GM12878 (cell line): ENCODE measurements around the gene ABCC5. TPM values are rescaled to one million over a fixed set of nuclear protein-coding genes. Genes with fewer than 3 reads are reported as not detected.

Experiments
- CBX5 ChIP-seq: sonication (generic); IDR thresholded peaks from 2 replicates; pipeline ENCODE4 v1.6.1; 2016; ENCODE audit warnings: low read depth, moderate library complexity, mild to moderate bottlenecking, inconsistent platforms
- CREB1 ChIP-seq: IDR thresholded peaks from 2 replicates; pipeline ENCODE4 v1.6.1; 2012; ENCODE audit warnings: low read depth, mild to moderate bottlenecking, inconsistent platforms
- EED ChIP-seq: sonication (generic); IDR thresholded peaks from 2 replicates; pipeline ENCODE4 v1.6.1; 2016; ENCODE audit warnings: antibody characterized with exemption, low read depth
- ESRRA ChIP-seq: IDR thresholded peaks from 2 replicates; pipeline ENCODE4 v1.6.1; 2012; ENCODE audit warnings: mild to moderate bottlenecking, low read length, improper control_type of control experiment
- FOXM1 ChIP-seq: IDR thresholded peaks from 2 replicates; pipeline ENCODE4 v1.6.1; 2012; ENCODE audit warnings: low read depth, mild to moderate bottlenecking, inconsistent platforms, low read length, moderate library complexity
- GABPA ChIP-seq: IDR thresholded peaks from 2 replicates; pipeline ENCODE4 v1.6.1; 2014; ENCODE audit warnings: antibody characterized with exemption, low read depth, mild to moderate bottlenecking, inconsistent platforms
- MYC ChIP-seq: IDR thresholded peaks from 2 replicates; pipeline ENCODE4 v1.6.1; 2011; ENCODE audit warnings: mild to moderate bottlenecking, low read length, moderate library complexity, inconsistent platforms; ENCODE audit not compliant: insufficient read depth, insufficient replicate concordance, insufficient read length, severe bottlenecking
- POLR2A ChIP-seq: IDR thresholded peaks from 2 replicates; pipeline ENCODE4 v1.6.1; 2011; ENCODE audit warnings: low read depth, mild to moderate bottlenecking, low read length
- POLR2AphosphoS5 ChIP-seq: IDR thresholded peaks from 2 replicates; pipeline ENCODE4 v1.6.1; 2011; ENCODE audit warnings: mild to moderate bottlenecking, low read length, inconsistent platforms
- SMAD1 ChIP-seq: fragments of 450-650 bp; IDR thresholded peaks from 2 replicates; pipeline ENCODE4 v1.6.1; 2018; ENCODE audit warnings: mild to moderate bottlenecking, low read depth; ENCODE audit not compliant: partially characterized antibody
- SPI1 ChIP-seq: IDR thresholded peaks from 2 replicates; pipeline ENCODE4 v1.6.1; 2011; ENCODE audit warnings: low read depth, mild to moderate bottlenecking, low read length, moderate library complexity, borderline replicate concordance; ENCODE audit not compliant: insufficient read depth
- TARDBP ChIP-seq: IDR thresholded peaks from 2 replicates; pipeline ENCODE4 v1.6.1; 2016; ENCODE audit warnings: borderline replicate concordance
- TCF3 ChIP-seq: IDR thresholded peaks from 2 replicates; pipeline ENCODE4 v1.6.1; 2012; ENCODE audit warnings: low read depth, mild to moderate bottlenecking, low read length, borderline replicate concordance; ENCODE audit not compliant: insufficient read depth
- TCF7 ChIP-seq: IDR thresholded peaks from 2 replicates; pipeline ENCODE4 v1.6.1; 2014; ENCODE audit warnings: antibody characterized with exemption, borderline replicate concordance
- ZNF207 ChIP-seq: fragments of 450-650 bp; IDR thresholded peaks from 2 replicates; pipeline ENCODE4 v1.6.1; 2014; ENCODE audit warnings: antibody characterized with exemption, mild to moderate bottlenecking, borderline replicate concordance
- ZZZ3 ChIP-seq: IDR thresholded peaks from 2 replicates; pipeline ENCODE4 v1.6.1; 2011; ENCODE audit warnings: low read depth; ENCODE audit not compliant: control insufficient read depth, insufficient read length
- polyA plus RNA-seq, 11 experiments: library from polyadenylated mRNA; depleted of rRNA in 4 of 11; unstranded in 6 of 11; stranded (reverse) in 5 of 11; fragments of >200 nt; fragmentation: Nextera tagmentation in 4 of 11; fragmentation: Illumina TruSeq in 1 of 11; extraction: Ambion mirVana in 4 of 11; extraction: Trizol in 1 of 11; gene quantifications; 1 replicate in 1 of 11; 2 replicates in 10 of 11; pipeline versions ENCODE4 v1.2.1 to v1.2.3, GENCODE V29; 2011 to 2016; ENCODE audit warnings: inconsistent platforms in 2 of 11, missing spikeins in 2 of 11, low read depth in 1 of 11
- total RNA-seq, 4 experiments: library from RNA; depleted of rRNA in 3 of 4; stranded (reverse); fragments of >200 nt in 3 of 4; fragmentation: Illumina TruSeq in 1 of 4; extraction: Trizol in 1 of 4; gene quantifications; 2 replicates each; pipeline versions ENCODE4 v1.2.1 to v1.2.3, GENCODE V29; 2013 to 2021
- TF ChIP-seq, protein P1 (sequence below): fragments of 450-650 bp; IDR thresholded peaks from 2 replicates; pipeline ENCODE4 v1.6.1; 2017; ENCODE audit warnings: borderline replicate concordance
- TF ChIP-seq, protein P2 (sequence below): fragments of 450-650 bp; IDR thresholded peaks from 2 replicates; pipeline ENCODE4 v1.6.1; 2017; ENCODE audit warnings: low read depth, mild to moderate bottlenecking, moderate library complexity
- TF ChIP-seq, protein P3 (sequence below): fragments of 450-650 bp; IDR thresholded peaks from 2 replicates; pipeline ENCODE4 v1.6.1; 2017; ENCODE audit warnings: mild to moderate bottlenecking, low read depth, inconsistent platforms; ENCODE audit not compliant: poor library complexity, severe bottlenecking
- TF ChIP-seq, protein P4 (sequence below): fragments of 450-650 bp; IDR thresholded peaks from 2 replicates; pipeline ENCODE4 v1.6.1; 2017; ENCODE audit warnings: antibody characterized with exemption, mild to moderate bottlenecking, moderate library complexity
- TF ChIP-seq, protein P5 (sequence below): IDR thresholded peaks from 2 replicates; pipeline ENCODE4 v1.6.1; 2012; ENCODE audit warnings: low read length, inconsistent platforms

Gene ABCC5
- total and polyA plus RNA-seq, 10 of the 15 experiments (the other 5 are each of a cell fraction or from before 2014, with no cell fraction given) = 6.0 to 17.8 (median 9.7) TPM

DNA sequence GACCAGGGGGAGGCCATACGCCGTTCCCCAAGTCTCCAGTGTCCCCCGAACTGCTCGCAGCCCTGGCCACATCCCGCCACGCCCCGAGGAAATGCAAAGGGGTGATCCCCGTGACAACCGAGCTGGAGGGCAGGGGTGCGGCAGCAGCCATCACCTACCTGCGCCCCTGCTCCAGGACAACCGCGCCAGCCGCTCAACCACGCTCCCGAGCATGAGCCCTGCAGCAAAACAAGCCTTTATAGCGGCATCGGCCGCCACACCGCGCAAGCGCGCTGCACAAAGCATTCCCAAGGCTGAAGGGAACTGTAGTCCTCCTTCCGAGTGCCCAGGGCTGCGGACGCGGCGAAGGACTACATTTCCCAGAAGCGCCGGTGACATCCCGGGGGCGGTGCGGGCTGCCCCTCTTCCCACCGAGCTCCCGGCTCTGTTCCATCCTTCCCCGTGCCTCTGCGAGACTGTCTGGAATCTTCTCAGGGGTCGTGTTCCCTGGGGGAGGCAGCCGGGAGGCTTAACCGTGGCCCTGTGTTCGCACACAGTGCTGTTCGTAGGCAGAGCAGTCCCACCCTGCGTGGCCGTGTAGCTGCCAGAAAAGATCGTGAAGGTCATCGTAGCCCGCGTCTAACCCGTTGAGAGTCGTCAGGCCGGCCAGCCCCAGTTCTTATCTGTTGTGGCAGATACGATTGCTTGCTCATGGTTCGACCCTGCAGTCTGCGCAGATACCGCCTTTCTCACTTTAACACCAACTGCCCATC is at the start of gene ABCC5 (continued):
- TF ChIP-seq FOXM1 = no peak
- TF ChIP-seq, protein P1, sequence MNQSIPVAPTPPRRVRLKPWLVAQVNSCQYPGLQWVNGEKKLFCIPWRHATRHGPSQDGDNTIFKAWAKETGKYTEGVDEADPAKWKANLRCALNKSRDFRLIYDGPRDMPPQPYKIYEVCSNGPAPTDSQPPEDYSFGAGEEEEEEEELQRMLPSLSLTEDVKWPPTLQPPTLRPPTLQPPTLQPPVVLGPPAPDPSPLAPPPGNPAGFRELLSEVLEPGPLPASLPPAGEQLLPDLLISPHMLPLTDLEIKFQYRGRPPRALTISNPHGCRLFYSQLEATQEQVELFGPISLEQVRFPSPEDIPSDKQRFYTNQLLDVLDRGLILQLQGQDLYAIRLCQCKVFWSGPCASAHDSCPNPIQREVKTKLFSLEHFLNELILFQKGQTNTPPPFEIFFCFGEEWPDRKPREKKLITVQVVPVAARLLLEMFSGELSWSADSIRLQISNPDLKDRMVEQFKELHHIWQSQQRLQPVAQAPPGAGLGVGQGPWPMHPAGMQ = no peak
- TF ChIP-seq GABPA = no peak
- TF ChIP-seq TCF7 = no peak
- TF ChIP-seq MYC = no peak
- TF ChIP-seq TARDBP = no peak
- TF ChIP-seq, protein P2, sequence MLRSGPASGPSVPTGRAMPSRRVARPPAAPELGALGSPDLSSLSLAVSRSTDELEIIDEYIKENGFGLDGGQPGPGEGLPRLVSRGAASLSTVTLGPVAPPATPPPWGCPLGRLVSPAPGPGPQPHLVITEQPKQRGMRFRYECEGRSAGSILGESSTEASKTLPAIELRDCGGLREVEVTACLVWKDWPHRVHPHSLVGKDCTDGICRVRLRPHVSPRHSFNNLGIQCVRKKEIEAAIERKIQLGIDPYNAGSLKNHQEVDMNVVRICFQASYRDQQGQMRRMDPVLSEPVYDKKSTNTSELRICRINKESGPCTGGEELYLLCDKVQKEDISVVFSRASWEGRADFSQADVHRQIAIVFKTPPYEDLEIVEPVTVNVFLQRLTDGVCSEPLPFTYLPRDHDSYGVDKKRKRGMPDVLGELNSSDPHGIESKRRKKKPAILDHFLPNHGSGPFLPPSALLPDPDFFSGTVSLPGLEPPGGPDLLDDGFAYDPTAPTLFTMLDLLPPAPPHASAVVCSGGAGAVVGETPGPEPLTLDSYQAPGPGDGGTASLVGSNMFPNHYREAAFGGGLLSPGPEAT = peak; percentile 38; the same call in 1 of the 2 replicates
- TF ChIP-seq ZZZ3 = no peak
- no peak for TF ChIP-seq ESRRA
- peak; percentile 65 for TF ChIP-seq POLR2A
- peak; percentile 63 for TF ChIP-seq CREB1
- TF ChIP-seq, protein P3, sequence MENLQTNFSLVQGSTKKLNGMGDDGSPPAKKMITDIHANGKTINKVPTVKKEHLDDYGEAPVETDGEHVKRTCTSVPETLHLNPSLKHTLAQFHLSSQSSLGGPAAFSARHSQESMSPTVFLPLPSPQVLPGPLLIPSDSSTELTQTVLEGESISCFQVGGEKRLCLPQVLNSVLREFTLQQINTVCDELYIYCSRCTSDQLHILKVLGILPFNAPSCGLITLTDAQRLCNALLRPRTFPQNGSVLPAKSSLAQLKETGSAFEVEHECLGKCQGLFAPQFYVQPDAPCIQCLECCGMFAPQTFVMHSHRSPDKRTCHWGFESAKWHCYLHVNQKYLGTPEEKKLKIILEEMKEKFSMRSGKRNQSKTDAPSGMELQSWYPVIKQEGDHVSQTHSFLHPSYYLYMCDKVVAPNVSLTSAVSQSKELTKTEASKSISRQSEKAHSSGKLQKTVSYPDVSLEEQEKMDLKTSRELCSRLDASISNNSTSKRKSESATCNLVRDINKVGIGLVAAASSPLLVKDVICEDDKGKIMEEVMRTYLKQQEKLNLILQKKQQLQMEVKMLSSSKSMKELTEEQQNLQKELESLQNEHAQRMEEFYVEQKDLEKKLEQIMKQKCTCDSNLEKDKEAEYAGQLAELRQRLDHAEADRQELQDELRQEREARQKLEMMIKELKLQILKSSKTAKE = no peak
- no peak for TF ChIP-seq SMAD1
- TF ChIP-seq, protein P4, sequence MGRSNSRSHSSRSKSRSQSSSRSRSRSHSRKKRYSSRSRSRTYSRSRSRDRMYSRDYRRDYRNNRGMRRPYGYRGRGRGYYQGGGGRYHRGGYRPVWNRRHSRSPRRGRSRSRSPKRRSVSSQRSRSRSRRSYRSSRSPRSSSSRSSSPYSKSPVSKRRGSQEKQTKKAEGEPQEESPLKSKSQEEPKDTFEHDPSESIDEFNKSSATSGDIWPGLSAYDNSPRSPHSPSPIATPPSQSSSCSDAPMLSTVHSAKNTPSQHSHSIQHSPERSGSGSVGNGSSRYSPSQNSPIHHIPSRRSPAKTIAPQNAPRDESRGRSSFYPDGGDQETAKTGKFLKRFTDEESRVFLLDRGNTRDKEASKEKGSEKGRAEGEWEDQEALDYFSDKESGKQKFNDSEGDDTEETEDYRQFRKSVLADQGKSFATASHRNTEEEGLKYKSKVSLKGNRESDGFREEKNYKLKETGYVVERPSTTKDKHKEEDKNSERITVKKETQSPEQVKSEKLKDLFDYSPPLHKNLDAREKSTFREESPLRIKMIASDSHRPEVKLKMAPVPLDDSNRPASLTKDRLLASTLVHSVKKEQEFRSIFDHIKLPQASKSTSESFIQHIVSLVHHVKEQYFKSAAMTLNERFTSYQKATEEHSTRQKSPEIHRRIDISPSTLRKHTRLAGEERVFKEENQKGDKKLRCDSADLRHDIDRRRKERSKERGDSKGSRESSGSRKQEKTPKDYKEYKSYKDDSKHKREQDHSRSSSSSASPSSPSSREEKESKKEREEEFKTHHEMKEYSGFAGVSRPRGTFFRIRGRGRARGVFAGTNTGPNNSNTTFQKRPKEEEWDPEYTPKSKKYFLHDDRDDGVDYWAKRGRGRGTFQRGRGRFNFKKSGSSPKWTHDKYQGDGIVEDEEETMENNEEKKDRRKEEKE = no peak
- peak; percentile 8; the same call in 1 of the 2 replicates for TF ChIP-seq EED
- TF ChIP-seq TCF3 = no peak
- TF ChIP-seq, protein P5, sequence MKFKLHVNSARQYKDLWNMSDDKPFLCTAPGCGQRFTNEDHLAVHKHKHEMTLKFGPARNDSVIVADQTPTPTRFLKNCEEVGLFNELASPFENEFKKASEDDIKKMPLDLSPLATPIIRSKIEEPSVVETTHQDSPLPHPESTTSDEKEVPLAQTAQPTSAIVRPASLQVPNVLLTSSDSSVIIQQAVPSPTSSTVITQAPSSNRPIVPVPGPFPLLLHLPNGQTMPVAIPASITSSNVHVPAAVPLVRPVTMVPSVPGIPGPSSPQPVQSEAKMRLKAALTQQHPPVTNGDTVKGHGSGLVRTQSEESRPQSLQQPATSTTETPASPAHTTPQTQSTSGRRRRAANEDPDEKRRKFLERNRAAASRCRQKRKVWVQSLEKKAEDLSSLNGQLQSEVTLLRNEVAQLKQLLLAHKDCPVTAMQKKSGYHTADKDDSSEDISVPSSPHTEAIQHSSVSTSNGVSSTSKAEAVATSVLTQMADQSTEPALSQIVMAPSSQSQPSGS = no peak
- no peak for TF ChIP-seq POLR2AphosphoS5
- no peak for TF ChIP-seq CBX5
- TF ChIP-seq ZNF207 = no peak
- 0 out of 2 replicates have a peak, but pooled peaks have one; percentile 14 for TF ChIP-seq SPI1
